ENCODE data around the gene LRRN2. TPM values are rescaled to one million over a fixed set of nuclear protein-coding genes. Genes with fewer than 3 reads are reported as not detected.
"Not testable (repeated sequence)": the region's sequence is repeated elsewhere in the genome, so short reads cannot be mapped to it uniquely, and the experiment has no call there.

The LRRN2 gene
- total RNA-seq, 1 experiment from 2014 or later = 5.3 TPM

- Mint-ChIP-seq H3K9me3 (no peaks in the 10 kb centered on the region), H3K27ac (no peak overlapping the region), H3K4me1 (peaks cover 27% of the 10 kb centered on the region), H3K4me3 (no peak overlapping the region), H3K27me3 (ENCODE audit: low read depth) (peaks cover 59% of the 10 kb centered on the region), H3K36me3 (no peaks in the 10 kb centered on the region)
- no peak for ATAC-seq
- ChIA-PET CTCF (interaction anchor here (0.6 to 3.8 kb wide), 4 partner anchors 17 to 79 kb away, joined by 3 to 15 read pairs (median 6); no protein-coding TSS in a partner anchor), POLR2A (no interaction called here)
- TF ChIP-seq SMAD3 (CRISPR knock-in tag; IDR thresholded peaks at IDR 0.05; ENCODE audit: borderline replicate concordance) (no peak), CDX4 (CRISPR knock-in tag; IDR thresholded peaks at IDR 0.05; ENCODE audit: borderline replicate concordance) (no peak), FOXK1 (CRISPR knock-in tag; IDR thresholded peaks at IDR 0.05) (no peak), TP53 (CRISPR knock-in tag; IDR thresholded peaks at IDR 0.05) (no peak), ZMAT4 (CRISPR knock-in tag; IDR thresholded peaks at IDR 0.05) (no peak), ZNF423 (CRISPR knock-in tag; IDR thresholded peaks at IDR 0.05) (no peak), ZNF512 (CRISPR knock-in tag; IDR thresholded peaks at IDR 0.05; ENCODE audit: borderline replicate concordance) (no peak), IRF2 (CRISPR knock-in tag; IDR thresholded peaks at IDR 0.05; ENCODE audit: borderline replicate concordance, low read depth) (no peak), AR (CRISPR knock-in tag; IDR thresholded peaks at IDR 0.05) (no peak)
- DNase-seq (ENCODE audit: low spot score) = no peak
These were observed 42.5 kb upstream of the LRRN2 start for GRCh38 chr1:204728045-204728444.

- H3K27ac Mint-ChIP-seq; DNase-seq (ENCODE audit: low spot score); H3K9me3 Mint-ChIP-seq; POLR2A ChIA-PET; H3K36me3 Mint-ChIP-seq; H3K4me3 Mint-ChIP-seq; ATAC-seq: not testable (repeated sequence)
- CTCF ChIA-PET = interaction anchor here (0.6 to 3.8 kb wide), 4 partner anchors 18 to 80 kb away, joined by 3 to 15 read pairs (median 6); no protein-coding TSS in a partner anchor
- Mint-ChIP-seq H3K4me1 (peaks cover 25% of the 10 kb centered on the region), H3K27me3 (ENCODE audit: low read depth) (peaks cover 57% of the 10 kb centered on the region)
These were observed 41.9 kb upstream of the LRRN2 start for GRCh38 chr1:204727438-204727837.

- Mint-ChIP-seq H3K4me1 (peaks cover 23% of the 10 kb centered on the region), H3K27me3 (ENCODE audit: low read depth) (peaks cover 64% of the 10 kb centered on the region), H3K4me3 (no peak overlapping the region), H3K27ac (no peak overlapping the region), H3K36me3 (no peaks in the 10 kb centered on the region), H3K9me3 (no peaks in the 10 kb centered on the region)
- ATAC-seq (no peak), DNase-seq (ENCODE audit: low spot score) (no peak)
- POLR2A ChIA-PET = no interaction called here
- CTCF ChIA-PET = interaction anchor here (1.2 to 3.8 kb wide), 3 partner anchors 12 to 37 kb away, joined by 3 to 15 read pairs (median 11); no protein-coding TSS in a partner anchor
- TF ChIP-seq TEAD4 (CRISPR knock-in tag; IDR thresholded peaks at IDR 0.05) (no peak), ZNF138 (CRISPR knock-in tag; conservative IDR thresholded peaks at IDR 0.05) (no peak), ZNF317 (CRISPR knock-in tag; IDR thresholded peaks at IDR 0.05; ENCODE audit: borderline replicate concordance, low read depth) (no peak), AFF4 (CRISPR knock-in tag; IDR thresholded peaks at IDR 0.05; ENCODE audit: borderline replicate concordance) (no peak), GABPB1 (CRISPR knock-in tag; IDR thresholded peaks at IDR 0.05) (no peak), CREM (CRISPR knock-in tag; IDR thresholded peaks at IDR 0.05) (no peak), ELF4 (CRISPR knock-in tag; IDR thresholded peaks at IDR 0.05; ENCODE audit: low read depth) (no peak), ZMAT4 (CRISPR knock-in tag; IDR thresholded peaks at IDR 0.05) (no peak), MXD4 (CRISPR knock-in tag; IDR thresholded peaks at IDR 0.05; ENCODE audit: borderline replicate concordance) (no peak), NR2C2 (CRISPR knock-in tag; IDR thresholded peaks at IDR 0.05) (no peak), FOXP1 (CRISPR knock-in tag; IDR thresholded peaks at IDR 0.05; ENCODE audit: borderline replicate concordance) (no peak), ZNF423 (CRISPR knock-in tag; IDR thresholded peaks at IDR 0.05) (no peak), ZNF416 (CRISPR knock-in tag; IDR thresholded peaks at IDR 0.05) (no peak), FOXK1 (CRISPR knock-in tag; IDR thresholded peaks at IDR 0.05) (no peak)
These were observed 40.9 kb upstream of the LRRN2 start for GRCh38 chr1:204726478-204726877.

Data from WTC11 (cell line).